B cell (primary cell): Measurements from ENCODE around the gene NIPA2.
"Not testable (repeated sequence)": the region's sequence is repeated elsewhere in the genome, so short reads cannot be mapped to it uniquely, and the experiment has no call there.

Source experiments
- CTCF ChIP-seq: fragments of 200-600 bp; IDR thresholded peaks from one replicate; pipeline ENCODE4 v1.8.0; 2022; ENCODE audit warnings: antibody characterized with exemption, mild to moderate bottlenecking
- EZH2 ChIP-seq: IDR thresholded peaks from 2 replicates; pipeline ENCODE4 v1.6.1; 2012; ENCODE audit warnings: borderline replicate concordance, low read depth, mild to moderate bottlenecking, moderate library complexity, low read length; ENCODE audit not compliant: insufficient read depth, poor library complexity, severe bottlenecking

DNA sequence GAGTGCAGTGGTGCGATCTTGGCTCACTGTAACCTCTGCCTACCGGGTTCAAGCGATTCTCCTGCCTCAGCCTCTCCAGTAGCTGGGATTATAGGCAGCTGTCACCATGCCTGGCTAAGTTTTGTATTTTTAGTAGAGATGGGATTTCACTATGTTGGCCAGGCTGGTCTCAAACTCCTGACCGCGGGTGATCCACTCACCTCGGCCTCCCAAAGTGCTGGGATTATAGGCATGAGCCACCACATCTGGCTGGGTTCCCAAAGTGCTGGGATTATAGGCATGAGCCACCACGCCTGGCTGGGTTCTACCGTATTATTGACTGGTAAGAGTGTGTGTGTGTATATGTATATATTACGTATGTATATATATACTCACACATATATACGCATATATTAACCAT is 35.5 kb upstream of the NIPA2 start:
- TF ChIP-seq CTCF, EZH2: not testable (repeated sequence)
